Measurements from ENCODE around the gene DHX29.

DHX29 gene

GRCh38 chr5:55230086-55230629 is 77.3 kb downstream of the DHX29 start:
- no peak overlapping the region for H3K4me3 ChIP-seq (ENCODE audit: low read depth, low read length)
- no peak for DNase-seq (ENCODE audit: low read depth)
- TF ChIP-seq CTCF (IDR thresholded peaks at IDR 0.05; ENCODE audit: low read depth, low read length, missing control alignments), result no peak

- peak overlapping the region; percentile 36; the same call in 1 of the 2 replicates for H3K4me3 ChIP-seq (ENCODE audit: low read depth, low read length)
- no peak for DNase-seq (ENCODE audit: low read depth)
- no peak for TF ChIP-seq CTCF (IDR thresholded peaks at IDR 0.05; ENCODE audit: low read depth, low read length, missing control alignments)
Observed at GRCh38 chr5:55227664-55228430, 79.6 kb downstream of the DHX29 start.

GRCh38 chr5:55226934-55227663 is 80.4 kb downstream of the DHX29 start, which contains the start of gene MCIDAS:
Gene MCIDAS, minus strand, starts transcription at chr5:55227315. Its CDS starts 177 bp downstream, at chr5:55227138.
- TF ChIP-seq CTCF (IDR thresholded peaks at IDR 0.05; ENCODE audit: low read depth, low read length, missing control alignments), result peak; percentile 15
- H3K4me3 ChIP-seq (ENCODE audit: low read depth, low read length), result peak within 1 kb of the TSS; percentile 36
- no peak for DNase-seq (ENCODE audit: low read depth)

GRCh38 chr5:55226027-55226933 is 81.2 kb downstream of the DHX29 start:
- peak overlapping the region; percentile 36 for H3K4me3 ChIP-seq (ENCODE audit: low read depth, low read length)
- peak; percentile 84 for TF ChIP-seq CTCF (IDR thresholded peaks at IDR 0.05; ENCODE audit: low read depth, low read length, missing control alignments)
- no peak for DNase-seq (ENCODE audit: low read depth)

- no peak for TF ChIP-seq CTCF (IDR thresholded peaks at IDR 0.05; ENCODE audit: low read depth, low read length, missing control alignments)
- DNase-seq (ENCODE audit: low read depth), result no peak
- H3K4me3 ChIP-seq (ENCODE audit: low read depth, low read length), result no peak overlapping the region
Observed at GRCh38 chr5:55225346-55225745, 82.1 kb downstream of the DHX29 start.

- no peak for TF ChIP-seq CTCF (IDR thresholded peaks at IDR 0.05; ENCODE audit: low read depth, low read length, missing control alignments)
- H3K4me3 ChIP-seq (ENCODE audit: low read depth, low read length), result no peak overlapping the region
- no peak for DNase-seq (ENCODE audit: low read depth)
Observed at GRCh38 chr5:55223812-55224240, 83.7 kb downstream of the DHX29 start.
